Astrocyte of the cerebellum (primary cell): ENCODE results near the gene ARHGAP22.

Source experiments
- DNase-seq: peaks from one replicate; pipeline ENCODE4 v3.0.0-alpha.2; 2011; ENCODE audit warnings: low read depth
- H3K4me3 ChIP-seq: 2 replicates; pipeline ENCODE4 v1.5.1; 2011; ENCODE audit warnings: mild to moderate bottlenecking, low read depth, low read length, moderate library complexity
- in situ Hi-C: cut with HindIII; loops from 2 replicates; pipeline ENCODE4 v1.10.0; 2017; ENCODE audit warnings: low sequenced_read_pairs
- TF ChIP-seq, protein P1 (sequence below): IDR thresholded peaks from 2 replicates; pipeline ENCODE4 v1.5.1; 2012; ENCODE audit warnings: low read length, low read depth, moderate library complexity, mild to moderate bottlenecking; ENCODE audit errors: missing control alignments

The ARHGAP22 gene

GRCh38 chr10:48531486-48531885 is 73.4 kb downstream of the ARHGAP22 start:
- DNase-seq = no peak
- in situ Hi-C loops = loop anchor here (10.0 kb wide), 1 partner anchor 87 kb away; no protein-coding TSS in a partner anchor
- TF ChIP-seq, protein P1, sequence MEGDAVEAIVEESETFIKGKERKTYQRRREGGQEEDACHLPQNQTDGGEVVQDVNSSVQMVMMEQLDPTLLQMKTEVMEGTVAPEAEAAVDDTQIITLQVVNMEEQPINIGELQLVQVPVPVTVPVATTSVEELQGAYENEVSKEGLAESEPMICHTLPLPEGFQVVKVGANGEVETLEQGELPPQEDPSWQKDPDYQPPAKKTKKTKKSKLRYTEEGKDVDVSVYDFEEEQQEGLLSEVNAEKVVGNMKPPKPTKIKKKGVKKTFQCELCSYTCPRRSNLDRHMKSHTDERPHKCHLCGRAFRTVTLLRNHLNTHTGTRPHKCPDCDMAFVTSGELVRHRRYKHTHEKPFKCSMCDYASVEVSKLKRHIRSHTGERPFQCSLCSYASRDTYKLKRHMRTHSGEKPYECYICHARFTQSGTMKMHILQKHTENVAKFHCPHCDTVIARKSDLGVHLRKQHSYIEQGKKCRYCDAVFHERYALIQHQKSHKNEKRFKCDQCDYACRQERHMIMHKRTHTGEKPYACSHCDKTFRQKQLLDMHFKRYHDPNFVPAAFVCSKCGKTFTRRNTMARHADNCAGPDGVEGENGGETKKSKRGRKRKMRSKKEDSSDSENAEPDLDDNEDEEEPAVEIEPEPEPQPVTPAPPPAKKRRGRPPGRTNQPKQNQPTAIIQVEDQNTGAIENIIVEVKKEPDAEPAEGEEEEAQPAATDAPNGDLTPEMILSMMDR = no peak
- H3K4me3 ChIP-seq = no peak overlapping the region

DNA sequence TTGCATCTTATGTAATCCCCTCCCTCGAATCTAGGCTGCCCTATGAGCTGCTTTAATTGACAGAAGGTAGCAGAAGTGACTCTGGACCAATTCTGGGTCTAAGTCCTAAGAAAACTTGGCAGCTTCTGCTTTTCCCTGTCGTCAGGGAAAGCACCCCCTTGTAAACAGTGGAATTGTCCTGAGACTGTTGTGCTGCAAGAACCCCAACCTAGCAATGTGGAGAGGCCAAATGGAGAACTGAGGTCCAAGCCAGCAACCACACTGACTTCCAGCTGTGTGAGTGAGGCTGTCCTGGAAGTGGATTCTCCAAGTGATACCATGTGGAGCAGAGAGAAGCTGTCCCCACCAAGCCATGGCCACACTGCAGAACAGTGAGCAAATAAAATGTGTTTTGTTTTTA is 75.5 kb downstream of the ARHGAP22 start:
- in situ Hi-C loops = no loop called here
- DNase-seq = no peak
- H3K4me3 ChIP-seq = no peak overlapping the region
- TF ChIP-seq, protein P1 = no peak

- in situ Hi-C loops = no loop called here
- no peak for DNase-seq
- H3K4me3 ChIP-seq = no peak overlapping the region
- TF ChIP-seq, protein P1 = no peak
Measured at GRCh38 chr10:48527756-48528155, 77.1 kb downstream of the ARHGAP22 start.

- DNase-seq = no peak
- TF ChIP-seq, protein P1 = no peak
- peak overlapping the region; percentile 9 for H3K4me3 ChIP-seq
- in situ Hi-C loops = no loop called here
Measured at GRCh38 chr10:48526846-48527505, 77.9 kb downstream of the ARHGAP22 start.

GRCh38 chr10:48526011-48526821 is 78.7 kb downstream of the ARHGAP22 start:
- H3K4me3 ChIP-seq = peak overlapping the region; percentile 9
- TF ChIP-seq, protein P1 = no peak
- DNase-seq = peak; percentile 90
- in situ Hi-C loops = no loop called here

- no peak for DNase-seq
- TF ChIP-seq, protein P1 = no peak
- in situ Hi-C loops = no loop called here
- H3K4me3 ChIP-seq = no peak overlapping the region
Measured at GRCh38 chr10:48525113-48525512, 79.8 kb downstream of the ARHGAP22 start.
